NCI-H526 treated with DMSO at 0.1 percent for 48 hours (cell line): ENCODE measurements around the gene RHEBL1.
A peak's percentile ranks its signal among the peaks of the same experiment; 100 is the strongest.

Experiments used
- DNase-seq: peaks from one replicate; lab custom pipeline; 2025; lab: John Stamatoyannopoulos, UW

The RHEBL1 gene

GRCh38 chr12:49069507-49070346 is at the start of gene RHEBL1:
Gene RHEBL1, minus strand, starts transcription at chr12:49069979. Its CDS starts 194 bp downstream, at chr12:49069785.
- DNase-seq = peak; percentile 93

- no peak for DNase-seq
These were observed 41.4 kb upstream of the RHEBL1 start for GRCh38 chr12:49111206-49111605.

- peak; percentile 94 for DNase-seq
These were observed 40.8 kb upstream of the RHEBL1 start, which contains the start of gene LMBR1L for GRCh38 chr12:49110464-49111155. Gene LMBR1L, minus strand, starts transcription at chr12:49110847. Its CDS starts 292 bp downstream, at chr12:49110555.

GRCh38 chr12:49109641-49110463 is 40.1 kb upstream of the RHEBL1 start:
- no peak for DNase-seq

GRCh38 chr12:49108958-49109404 is 39.2 kb upstream of the RHEBL1 start:
- no peak for DNase-seq

- no peak for DNase-seq
These were observed 35.8 kb upstream of the RHEBL1 start for GRCh38 chr12:49105504-49106084.

- DNase-seq = no peak
These were observed 35.0 kb upstream of the RHEBL1 start for GRCh38 chr12:49104822-49105221.

GRCh38 chr12:49100380-49100779 is 30.6 kb upstream of the RHEBL1 start:
- no peak for DNase-seq

- DNase-seq = no peak
These were observed 28.9 kb upstream of the RHEBL1 start for GRCh38 chr12:49098703-49099102.

GRCh38 chr12:49098035-49098451 is 28.3 kb upstream of the RHEBL1 start:
- DNase-seq = no peak

GRCh38 chr12:49097381-49097780 is 27.6 kb upstream of the RHEBL1 start:
- no peak for DNase-seq

GRCh38 chr12:49094975-49095365 is 25.2 kb upstream of the RHEBL1 start:
- no peak for DNase-seq

- DNase-seq = no peak
These were observed 24.6 kb upstream of the RHEBL1 start, which contains the start of gene DHH for GRCh38 chr12:49094160-49094974. Gene DHH, minus strand, starts transcription at chr12:49094801. Its CDS starts 289 bp downstream, at chr12:49094512.

GRCh38 chr12:49093792-49094159 is 24.0 kb upstream of the RHEBL1 start:
- DNase-seq = no peak

- no peak for DNase-seq
These were observed 23.1 kb upstream of the RHEBL1 start for GRCh38 chr12:49092816-49093406.

GRCh38 chr12:49092086-49092815 is 22.5 kb upstream of the RHEBL1 start:
- peak; percentile 47 for DNase-seq

GRCh38 chr12:49091836-49092085 is 22.0 kb upstream of the RHEBL1 start:
- DNase-seq = no peak

- DNase-seq = no peak
These were observed 21.5 kb upstream of the RHEBL1 start for GRCh38 chr12:49091056-49091835.
